ENCODE results near the gene PSPC1.

PSPC1 gene

GRCh38 chr13:19672990-19673389 is 109.8 kb downstream of the PSPC1 start:
- no peak for DNase-seq

GRCh38 chr13:19670147-19670546 is 112.6 kb downstream of the PSPC1 start:
- DNase-seq: no peak

- no peak for DNase-seq
Observed at GRCh38 chr13:19668778-19669177, 114.0 kb downstream of the PSPC1 start.

DNA sequence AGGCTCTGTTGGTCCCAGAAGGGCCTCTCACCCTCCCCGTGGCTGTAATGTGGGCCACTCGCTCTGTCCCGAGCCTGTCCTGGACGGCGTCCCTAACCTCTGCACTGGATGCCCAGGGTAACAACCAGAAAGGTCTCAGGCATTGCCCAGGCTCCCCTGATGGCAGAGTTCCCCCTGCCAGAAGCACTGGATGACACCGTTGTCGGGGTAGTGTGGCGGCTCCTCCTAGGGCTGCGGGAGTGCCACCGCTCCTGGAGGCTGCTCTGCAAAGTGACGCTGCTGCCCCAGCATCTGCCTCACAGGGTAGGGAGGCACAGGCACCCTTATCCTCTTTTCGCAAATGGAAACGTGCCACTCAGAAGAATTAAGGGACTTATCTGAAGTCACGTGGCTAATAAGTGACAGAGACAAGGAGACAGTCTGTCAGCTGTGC is 117.3 kb downstream of the PSPC1 start:
- DNase-seq: no peak

DNA sequence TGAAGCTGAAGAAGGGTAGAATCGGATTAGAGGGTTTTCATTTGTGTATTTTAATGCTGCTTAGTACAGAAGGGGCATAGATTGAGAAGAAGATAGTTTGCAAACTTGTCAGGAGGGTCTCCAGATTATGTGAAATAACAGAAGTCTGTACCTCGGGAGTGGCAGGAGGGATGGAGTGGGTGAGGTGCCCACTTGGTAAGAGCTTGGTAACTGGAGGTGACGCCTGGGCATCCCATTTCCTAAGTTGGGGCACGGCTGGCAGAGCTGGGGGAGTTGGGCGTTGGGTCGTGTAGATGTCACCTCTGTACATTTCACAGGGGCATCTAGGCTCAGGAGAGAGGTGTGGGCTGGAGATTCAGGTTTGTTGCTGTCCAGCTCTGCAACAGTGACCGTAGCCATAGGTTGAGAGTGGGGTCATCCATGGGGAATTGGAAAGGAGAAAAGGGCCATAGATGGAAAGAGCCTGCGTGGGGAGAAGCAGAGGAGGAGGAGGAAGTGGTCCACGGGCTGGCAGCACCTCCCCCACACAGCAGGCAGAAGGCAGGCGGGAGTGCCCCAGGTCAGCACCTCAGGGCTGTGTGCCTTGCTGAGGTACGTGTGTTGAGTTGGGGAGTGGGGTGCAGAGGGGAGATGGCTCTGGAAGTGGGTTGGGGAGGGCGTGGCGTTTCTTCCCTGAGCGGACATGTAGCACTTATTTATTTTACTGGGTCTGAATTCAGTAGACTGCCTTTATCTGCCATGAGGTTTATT is 118.1 kb downstream of the PSPC1 start:
- no peak for DNase-seq

GRCh38 chr13:19663416-19663979 is 119.2 kb downstream of the PSPC1 start:
- DNase-seq: no peak

DNA sequence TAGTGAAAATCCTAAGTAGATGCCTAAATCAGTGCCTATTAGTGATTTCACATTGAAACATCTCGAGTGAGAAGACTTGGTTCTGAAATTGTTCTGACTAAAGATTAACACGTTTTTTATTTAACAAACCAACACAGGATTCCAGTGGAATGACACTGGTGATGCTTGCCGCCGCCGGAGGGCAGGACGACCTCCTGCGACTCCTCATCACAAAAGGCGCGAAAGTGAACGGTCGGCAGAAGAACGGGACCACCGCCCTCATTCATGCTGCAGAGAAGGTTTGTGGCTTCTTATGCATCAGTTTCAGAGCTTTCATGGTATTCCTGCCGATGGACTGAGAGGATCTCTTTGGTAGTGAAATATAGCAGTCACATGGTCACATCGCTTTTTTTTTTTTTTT is 121.2 kb downstream of the PSPC1 start:
- DNase-seq: no peak

DNA sequence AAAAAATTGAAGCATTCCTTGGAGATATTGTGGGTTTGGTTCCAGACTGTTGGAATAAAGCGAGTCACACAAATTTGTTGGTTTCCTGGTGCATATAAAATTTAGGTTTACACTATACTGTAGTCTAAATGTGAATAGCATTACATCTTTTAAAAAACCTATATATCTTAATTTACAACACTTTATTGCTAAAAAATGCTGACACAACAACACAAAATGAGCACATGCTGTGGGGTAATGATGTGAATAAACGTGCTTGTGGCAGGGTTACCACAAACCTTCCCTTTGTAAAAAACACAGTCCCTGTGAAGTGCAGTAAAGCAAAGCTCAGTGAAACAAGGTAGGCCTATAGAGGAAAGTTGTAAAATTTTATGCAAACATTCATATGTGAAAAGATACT is 121.6 kb downstream of the PSPC1 start:
- DNase-seq: no peak

DNA sequence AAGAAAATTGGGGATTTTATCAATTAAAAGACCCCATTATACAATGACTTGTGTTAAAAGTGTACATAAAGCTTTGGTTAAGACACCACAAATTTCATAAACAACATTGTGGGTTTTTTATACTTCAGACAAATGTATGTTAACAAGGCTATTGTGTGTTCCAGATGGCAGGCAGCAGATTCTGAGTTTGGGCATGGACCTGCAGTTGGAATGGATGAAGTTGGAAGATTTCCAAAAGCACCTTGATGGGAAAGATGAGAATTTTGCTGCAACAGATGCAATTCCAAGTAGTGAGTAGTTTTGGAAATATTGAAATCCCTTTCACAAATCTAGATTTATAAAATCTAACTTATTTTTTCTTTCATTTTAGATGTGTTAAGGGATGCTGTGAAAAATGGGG is 123.9 kb downstream of the PSPC1 start:
- no peak for DNase-seq

DNA sequence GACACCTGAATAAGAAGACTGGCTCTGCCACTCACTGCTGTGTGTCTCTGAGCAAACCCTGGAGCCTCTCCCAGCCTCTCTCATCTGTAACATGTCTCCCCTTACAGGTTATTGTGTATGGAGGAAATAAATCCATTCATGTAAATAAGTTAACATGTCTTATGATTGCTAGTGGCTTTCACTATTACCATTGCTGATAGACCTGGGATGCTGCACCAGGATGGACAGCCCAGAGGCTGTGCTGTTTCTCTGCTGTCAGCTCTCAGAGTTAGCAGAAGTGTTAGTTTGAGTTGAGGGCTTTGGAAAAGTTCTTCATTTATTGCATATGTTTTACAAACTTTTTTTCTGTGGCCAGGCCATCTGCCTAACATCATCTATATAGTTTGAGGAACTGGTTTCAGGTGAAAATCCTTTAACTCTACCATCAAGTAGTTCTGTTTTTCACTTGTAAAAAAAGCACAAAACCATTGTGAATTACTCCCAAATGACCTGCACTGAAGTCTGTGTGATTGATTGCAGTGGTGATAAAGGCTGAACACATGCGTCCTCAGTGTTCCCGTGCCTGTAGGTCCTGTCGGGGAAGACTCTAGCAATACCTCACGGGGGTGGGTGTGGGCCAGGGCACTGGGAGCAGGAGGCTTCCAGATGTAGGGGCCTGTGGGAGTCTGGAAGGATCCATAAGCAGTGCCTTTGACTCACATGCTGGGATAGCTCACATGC is 124.7 kb downstream of the PSPC1 start:
- DNase-seq: no peak
